Activated effector memory CD4-positive, alpha-beta T cell treated with anti-CD3 and anti-CD28 coated beads, Interleukin-2, amount 50 U/mL, for 16 hours (primary cell): ENCODE results near the gene KCNH5.

Source experiments
- DNase-seq: peaks from one replicate; pipeline ENCODE4 v3.0.0-alpha.2; 2020

KCNH5 gene

GRCh38 chr14:62983821-62984220, 61.4 kb downstream of the KCNH5 start:
- no peak for DNase-seq

DNA sequence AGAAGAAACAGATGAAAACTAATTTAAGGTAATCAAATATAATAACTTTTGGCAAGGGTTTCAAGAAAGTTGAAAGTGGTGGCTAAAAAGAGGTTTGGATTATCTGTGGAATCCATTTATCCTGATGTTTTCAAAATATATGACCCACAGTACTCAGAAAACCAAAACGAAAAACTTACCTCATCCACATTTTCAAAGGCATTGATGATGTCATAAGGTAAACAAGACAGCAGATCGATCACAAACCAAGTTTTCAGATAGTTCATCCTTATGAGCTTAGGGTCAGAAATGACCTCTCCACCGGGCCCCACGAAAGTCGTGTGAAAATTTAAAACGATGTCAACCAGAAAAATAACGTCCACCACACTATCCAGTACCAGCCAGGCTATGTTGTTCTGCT, 64.6 kb downstream of the KCNH5 start:
- no peak for DNase-seq

GRCh38 chr14:62957562-62957961, 87.7 kb downstream of the KCNH5 start:
- no peak for DNase-seq

- no peak for DNase-seq
Observed at GRCh38 chr14:62956413-62956812, 88.8 kb downstream of the KCNH5 start.

GRCh38 chr14:62954165-62954564, 91.1 kb downstream of the KCNH5 start:
- DNase-seq = no peak

DNA sequence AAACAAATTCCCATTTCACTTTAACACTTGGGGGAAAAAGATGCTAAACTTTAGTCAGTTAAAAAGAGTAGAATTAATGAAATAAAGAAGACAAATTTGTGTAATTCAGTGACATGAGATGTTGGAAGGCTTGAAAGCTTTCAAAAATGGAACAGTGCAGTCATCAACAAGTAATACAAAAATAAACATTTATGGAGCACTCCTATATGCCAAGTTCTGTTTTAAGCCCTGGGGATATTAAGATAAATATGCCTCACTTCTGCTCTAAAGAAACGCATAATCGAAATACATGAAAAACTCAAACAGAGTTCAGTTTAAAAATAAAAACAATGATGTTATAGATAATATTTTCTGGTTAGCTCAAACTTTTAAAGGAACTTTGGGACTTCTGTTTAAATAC, 93.0 kb downstream of the KCNH5 start:
- no peak for DNase-seq

- no peak for DNase-seq
Observed at GRCh38 chr14:62947301-62947700, 98.0 kb downstream of the KCNH5 start.

- no peak for DNase-seq
Observed at GRCh38 chr14:62946221-62946620, 99.0 kb downstream of the KCNH5 start.

GRCh38 chr14:62943202-62943601, 102.1 kb downstream of the KCNH5 start:
- DNase-seq = no peak

GRCh38 chr14:62939970-62940369, 105.3 kb downstream of the KCNH5 start:
- DNase-seq = no peak

DNA sequence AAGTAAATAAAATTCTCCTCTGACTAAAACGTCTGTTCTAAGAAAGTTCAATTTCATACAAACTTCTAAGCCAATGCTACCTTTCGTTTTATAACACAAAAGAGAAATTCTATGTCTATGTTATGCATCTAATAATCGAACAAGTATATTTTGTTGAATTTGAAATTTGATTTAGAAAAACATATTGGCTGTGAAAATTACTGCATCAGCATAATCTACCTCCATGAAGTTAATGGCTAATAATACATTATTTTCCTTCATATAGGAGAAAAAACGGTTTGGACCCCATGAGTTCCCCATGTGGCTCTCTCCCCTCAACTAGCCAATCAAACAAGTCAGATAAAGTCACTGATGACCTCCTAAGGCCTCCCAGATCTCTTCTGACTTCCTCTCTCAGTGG, 106.5 kb downstream of the KCNH5 start:
- no peak for DNase-seq

- DNase-seq = no peak
Observed at GRCh38 chr14:62934439-62934838, 110.8 kb downstream of the KCNH5 start.

DNA sequence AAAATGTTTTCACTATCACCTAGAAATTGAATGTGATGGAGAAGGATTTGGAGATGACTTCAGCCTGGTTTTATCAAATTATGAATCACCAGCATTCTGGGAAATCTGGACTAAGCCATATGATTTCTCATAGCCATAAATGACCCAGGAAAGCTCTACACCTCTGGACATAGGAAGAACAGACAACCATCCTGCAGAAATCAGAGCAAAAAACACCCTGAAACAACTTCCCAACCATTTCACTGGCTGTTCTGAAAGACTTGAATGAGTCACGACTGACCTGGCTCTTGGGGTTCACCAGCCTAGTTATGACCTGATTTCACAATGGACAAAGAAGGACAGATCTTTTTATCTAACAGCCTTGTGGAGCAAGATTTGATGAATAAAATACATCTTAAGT, 123.8 kb downstream of the KCNH5 start:
- DNase-seq = no peak

- no peak for DNase-seq
Observed at GRCh38 chr14:62916551-62916950, 128.7 kb downstream of the KCNH5 start.

- no peak for DNase-seq
Observed at GRCh38 chr14:62914873-62915272, 130.4 kb downstream of the KCNH5 start.

GRCh38 chr14:62914025-62914424, 131.2 kb downstream of the KCNH5 start:
- DNase-seq = no peak

GRCh38 chr14:62908506-62908905, 136.8 kb downstream of the KCNH5 start:
- DNase-seq = no peak

DNA sequence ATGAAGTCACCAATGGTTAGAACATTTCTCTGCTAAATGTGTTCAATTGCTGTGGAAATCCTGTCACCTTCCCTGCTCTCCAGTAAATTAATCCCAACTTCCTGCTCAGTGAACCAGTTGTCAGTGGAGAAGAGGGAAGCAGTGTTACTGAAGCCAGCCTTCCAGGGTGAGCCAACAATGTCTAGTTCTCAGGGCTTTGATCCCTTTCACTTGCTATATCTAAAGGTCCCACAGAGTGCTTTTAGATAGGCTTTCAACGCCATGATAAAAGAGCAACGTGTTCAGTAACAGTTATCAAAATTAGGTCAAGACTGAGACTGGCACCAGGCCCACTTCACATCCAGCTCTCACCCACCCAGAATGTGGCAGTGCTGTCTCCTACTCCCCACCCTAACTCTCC, 139.7 kb downstream of the KCNH5 start:
- no peak for DNase-seq

DNA sequence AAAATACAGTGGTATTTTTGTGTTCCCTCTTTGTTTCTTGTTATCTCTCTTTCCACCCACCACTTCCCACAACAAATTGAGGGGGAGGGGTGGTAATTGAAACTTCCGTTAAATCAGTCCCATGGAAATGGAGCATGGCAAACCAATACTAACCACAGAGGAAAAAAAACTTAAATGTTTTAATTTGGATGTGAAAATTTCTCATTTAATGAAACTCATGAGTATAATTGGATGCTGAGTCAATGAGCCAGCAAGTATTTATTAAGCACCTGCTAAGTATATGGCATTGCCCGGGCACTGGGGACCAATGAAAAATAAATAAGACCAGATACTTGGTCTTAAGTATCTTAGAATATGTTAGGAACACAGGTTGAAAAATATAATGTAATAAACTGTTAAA, 147.5 kb downstream of the KCNH5 start:
- DNase-seq = no peak

- DNase-seq = no peak
Observed at GRCh38 chr14:62896932-62897456, 148.3 kb downstream of the KCNH5 start.

GRCh38 chr14:62894736-62895135, 150.5 kb downstream of the KCNH5 start:
- no peak for DNase-seq

- no peak for DNase-seq
Observed at GRCh38 chr14:62889364-62889763, 155.9 kb downstream of the KCNH5 start.

- DNase-seq = no peak
Observed at GRCh38 chr14:62886461-62886860, 158.8 kb downstream of the KCNH5 start.

DNA sequence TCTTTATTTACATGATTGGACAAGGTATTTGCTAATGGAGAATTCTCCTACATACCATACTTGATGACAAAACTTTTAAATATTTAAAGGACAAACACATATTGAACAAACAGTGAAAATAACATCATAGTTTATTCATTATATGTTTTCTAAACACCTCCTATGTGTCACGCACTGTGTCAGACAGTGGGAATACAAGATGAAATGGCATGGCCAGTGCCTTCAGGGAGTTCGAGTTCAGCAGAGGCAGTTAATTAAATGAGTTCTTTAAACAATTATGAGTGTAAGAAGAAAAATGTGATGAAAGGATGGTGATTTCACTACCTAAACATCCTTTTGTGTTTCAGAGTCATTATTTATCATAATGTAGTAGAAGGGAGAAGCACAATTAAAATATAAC, 159.8 kb downstream of the KCNH5 start:
- no peak for DNase-seq

GRCh38 chr14:62882967-62883366, 162.3 kb downstream of the KCNH5 start:
- no peak for DNase-seq

- DNase-seq = no peak
Observed at GRCh38 chr14:62866376-62866775, 178.9 kb downstream of the KCNH5 start.
